ENCODE data around the gene PAX5.

Gene PAX5

DNA sequence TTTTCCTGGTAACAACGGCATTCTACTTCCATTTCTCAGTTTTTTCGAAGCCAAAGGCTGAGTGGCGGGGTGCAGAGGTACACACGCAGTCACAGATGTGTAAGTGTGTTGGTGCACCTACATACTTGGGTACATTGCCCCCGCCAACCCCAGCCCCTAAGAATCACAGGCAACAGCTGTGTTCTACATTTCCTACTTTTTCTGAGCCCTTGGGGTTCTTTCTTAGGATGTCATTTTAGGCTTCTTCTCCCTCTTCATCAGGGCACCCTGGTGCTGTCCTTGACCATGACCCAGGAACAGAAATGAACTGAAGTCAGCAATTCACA lies 104.8 kb downstream of the PAX5 start:
- in situ Hi-C loops (cut with HindIII; ENCODE audit: low sequenced_read_pairs): no loop called here
- no peak for DNase-seq (ENCODE audit: low read depth, low spot score)
- H3K4me3 ChIP-seq (ENCODE audit: low read depth, low read length): no peak overlapping the region
- TF ChIP-seq, protein P1, sequence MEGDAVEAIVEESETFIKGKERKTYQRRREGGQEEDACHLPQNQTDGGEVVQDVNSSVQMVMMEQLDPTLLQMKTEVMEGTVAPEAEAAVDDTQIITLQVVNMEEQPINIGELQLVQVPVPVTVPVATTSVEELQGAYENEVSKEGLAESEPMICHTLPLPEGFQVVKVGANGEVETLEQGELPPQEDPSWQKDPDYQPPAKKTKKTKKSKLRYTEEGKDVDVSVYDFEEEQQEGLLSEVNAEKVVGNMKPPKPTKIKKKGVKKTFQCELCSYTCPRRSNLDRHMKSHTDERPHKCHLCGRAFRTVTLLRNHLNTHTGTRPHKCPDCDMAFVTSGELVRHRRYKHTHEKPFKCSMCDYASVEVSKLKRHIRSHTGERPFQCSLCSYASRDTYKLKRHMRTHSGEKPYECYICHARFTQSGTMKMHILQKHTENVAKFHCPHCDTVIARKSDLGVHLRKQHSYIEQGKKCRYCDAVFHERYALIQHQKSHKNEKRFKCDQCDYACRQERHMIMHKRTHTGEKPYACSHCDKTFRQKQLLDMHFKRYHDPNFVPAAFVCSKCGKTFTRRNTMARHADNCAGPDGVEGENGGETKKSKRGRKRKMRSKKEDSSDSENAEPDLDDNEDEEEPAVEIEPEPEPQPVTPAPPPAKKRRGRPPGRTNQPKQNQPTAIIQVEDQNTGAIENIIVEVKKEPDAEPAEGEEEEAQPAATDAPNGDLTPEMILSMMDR (IDR thresholded peaks at IDR 0.05; ENCODE audit: low read depth, low read length): no peak

DNA sequence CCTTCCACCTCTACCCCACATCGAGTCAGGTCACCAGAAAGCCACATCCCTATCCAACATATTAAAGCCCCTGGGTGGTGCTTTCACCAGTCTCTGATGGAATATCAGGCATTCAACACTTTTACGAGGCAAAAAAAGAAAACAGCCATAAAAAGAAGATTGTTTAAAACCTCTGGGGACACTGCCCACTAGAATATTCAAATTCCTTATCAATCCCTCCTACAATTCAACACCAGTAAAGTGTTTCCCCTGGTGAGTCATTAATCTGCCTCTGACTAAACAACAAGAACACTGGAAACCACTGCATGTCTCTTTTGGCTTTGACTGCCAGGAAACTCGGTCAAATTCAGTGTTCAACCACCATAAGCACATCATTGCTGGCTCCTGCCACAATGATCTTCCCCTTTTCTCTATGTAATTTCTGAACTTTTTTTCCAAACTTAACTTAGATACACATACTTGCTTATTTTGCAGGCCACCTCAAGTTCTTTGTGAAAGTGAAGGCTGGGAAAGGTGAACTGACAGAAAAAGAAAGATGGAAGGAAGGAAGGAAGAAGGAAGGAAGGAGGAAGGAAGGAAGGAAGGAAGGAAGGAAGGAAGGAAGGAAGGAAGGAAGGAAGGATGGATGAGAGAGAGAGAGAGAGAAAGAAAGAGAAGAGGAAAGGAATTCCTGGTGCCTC lies 105.3 kb downstream of the PAX5 start:
- H3K4me3 ChIP-seq (ENCODE audit: low read depth, low read length): no peak overlapping the region
- DNase-seq (ENCODE audit: low read depth, low spot score): peak; percentile 76
- TF ChIP-seq, protein P1 (IDR thresholded peaks at IDR 0.05; ENCODE audit: low read depth, low read length): no peak
- in situ Hi-C loops (cut with HindIII; ENCODE audit: low sequenced_read_pairs): no loop called here

DNA sequence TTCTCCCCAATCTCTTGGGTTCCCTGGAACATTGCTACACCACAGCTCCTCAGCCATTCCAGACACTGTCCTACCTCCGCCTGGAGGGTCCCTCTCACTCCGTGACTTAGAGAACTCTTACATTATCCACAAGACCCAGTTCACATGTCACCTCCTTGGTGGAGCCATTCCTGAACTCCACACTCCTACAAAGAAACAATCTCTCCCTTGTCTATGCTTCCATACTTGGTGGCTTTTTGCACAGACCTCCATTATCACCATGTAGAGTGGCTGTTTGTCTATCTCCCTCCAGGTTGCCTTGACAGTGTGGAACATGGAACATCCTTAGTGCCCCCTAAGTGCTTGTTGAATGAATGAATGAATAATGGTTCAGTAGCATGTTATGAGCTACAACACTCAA lies 105.9 kb downstream of the PAX5 start:
- TF ChIP-seq, protein P1 (IDR thresholded peaks at IDR 0.05; ENCODE audit: low read depth, low read length): no peak
- DNase-seq (ENCODE audit: low read depth, low spot score): no peak
- in situ Hi-C loops (cut with HindIII; ENCODE audit: low sequenced_read_pairs): no loop called here
- no peak overlapping the region for H3K4me3 ChIP-seq (ENCODE audit: low read depth, low read length)

DNA sequence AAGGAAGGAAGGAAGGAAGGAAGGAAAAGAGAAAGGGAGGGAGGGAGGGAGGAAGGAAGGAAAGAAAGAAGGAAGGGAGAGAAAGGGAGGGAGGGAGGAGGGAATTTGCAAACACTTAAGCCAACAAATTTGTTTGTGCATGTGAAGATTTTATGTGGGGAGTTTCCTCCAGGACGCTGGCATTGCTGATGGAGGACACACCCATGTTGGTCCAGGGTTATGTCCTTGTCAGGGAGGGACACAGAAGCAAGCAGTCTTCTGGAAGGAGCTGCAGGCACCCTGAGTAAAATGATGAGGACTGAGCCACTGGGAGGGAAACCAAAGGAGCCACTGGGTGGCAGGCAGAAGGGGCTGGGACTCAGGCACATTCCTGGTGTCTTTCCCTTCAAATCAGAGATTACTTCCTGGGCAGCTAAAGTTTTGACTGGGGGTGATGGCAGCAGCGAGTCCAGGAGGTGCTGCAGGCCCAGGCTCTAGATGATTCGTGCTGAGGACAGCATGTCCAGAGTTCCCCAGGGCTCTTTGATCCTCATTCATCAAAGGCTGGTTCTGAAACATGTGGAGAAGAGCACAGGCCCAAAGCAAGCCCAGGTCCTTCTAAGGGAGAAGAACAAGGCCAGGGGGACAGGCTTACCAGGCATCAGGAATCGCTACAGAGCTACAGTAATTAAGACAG lies 109.2 kb downstream of the PAX5 start:
- DNase-seq (ENCODE audit: low read depth, low spot score): no peak
- H3K4me3 ChIP-seq (ENCODE audit: low read depth, low read length): no peak overlapping the region
- in situ Hi-C loops (cut with HindIII; ENCODE audit: low sequenced_read_pairs): no loop called here
- TF ChIP-seq, protein P1 (IDR thresholded peaks at IDR 0.05; ENCODE audit: low read depth, low read length): no peak

DNA sequence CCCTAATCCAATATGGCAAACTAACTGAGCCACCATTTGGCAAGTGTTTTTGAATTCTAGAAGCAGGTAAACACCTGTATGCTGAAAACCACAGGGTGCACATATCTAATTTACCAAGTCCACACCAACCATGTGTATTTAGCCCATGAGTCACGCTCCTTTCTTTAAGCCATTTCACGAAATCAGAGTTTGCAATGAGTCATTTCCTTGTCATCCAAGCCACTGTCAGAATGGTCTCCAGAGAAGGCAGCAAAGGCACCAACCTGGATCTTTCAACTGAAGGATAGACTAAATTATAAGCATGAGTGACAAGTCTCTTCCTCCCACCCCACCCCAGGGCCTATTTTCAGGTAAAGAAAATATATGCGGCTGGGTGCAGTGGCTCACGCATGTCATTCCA lies 110.0 kb downstream of the PAX5 start:
- in situ Hi-C loops (cut with HindIII; ENCODE audit: low sequenced_read_pairs): no loop called here
- no peak overlapping the region for H3K4me3 ChIP-seq (ENCODE audit: low read depth, low read length)
- TF ChIP-seq, protein P1 (IDR thresholded peaks at IDR 0.05; ENCODE audit: low read depth, low read length): no peak
- DNase-seq (ENCODE audit: low read depth, low spot score): peak; percentile 83

DNA sequence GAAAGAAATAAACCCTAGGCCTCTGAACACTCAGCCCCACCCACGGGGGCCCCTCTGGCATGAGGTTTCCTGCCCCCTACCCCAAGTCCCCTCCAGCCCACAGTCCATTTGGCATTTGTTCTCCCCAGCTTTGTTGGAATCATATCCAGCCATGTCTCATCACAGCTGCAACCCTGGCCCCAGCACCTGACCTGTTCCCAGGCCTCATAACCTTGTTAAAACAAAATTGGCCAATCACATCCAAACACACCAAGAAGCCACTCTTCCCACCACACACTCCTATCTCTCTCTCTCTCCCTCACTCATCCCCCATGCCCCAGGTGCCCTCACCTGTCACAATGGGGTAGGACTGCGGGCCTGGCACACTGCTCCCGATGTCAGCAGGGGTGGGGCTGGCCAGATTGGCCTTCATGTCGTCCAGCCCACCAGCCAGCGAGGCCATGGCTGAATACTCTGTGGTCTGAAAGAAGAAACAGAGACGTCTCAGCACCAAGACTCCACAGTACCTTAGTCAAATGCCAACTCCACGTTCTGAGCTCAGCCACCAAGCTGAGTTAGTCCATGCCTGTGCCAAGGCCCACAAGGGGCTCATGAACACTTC lies 110.9 kb downstream of the PAX5 start:
- no peak overlapping the region for H3K4me3 ChIP-seq (ENCODE audit: low read depth, low read length)
- no peak for DNase-seq (ENCODE audit: low read depth, low spot score)
- TF ChIP-seq, protein P1 (IDR thresholded peaks at IDR 0.05; ENCODE audit: low read depth, low read length): no peak
- in situ Hi-C loops (cut with HindIII; ENCODE audit: low sequenced_read_pairs): no loop called here

Data from astrocyte of the spinal cord (primary cell).